IMR-90 (cell line): ENCODE measurements around the gene DSCAML1. TPM values are rescaled to one million over a fixed set of nuclear protein-coding genes. Genes with fewer than 3 reads are reported as not detected.

Source experiments
- ATAC-seq: fragments of 200-7000 bp; cut with Tn5 transposase; 2 replicates; pipeline ENCODE4 v1.9.1; 2020; ENCODE audit warnings: low read depth, mild to moderate bottlenecking, moderate library complexity
- BruUV-seq: library from RNA; stranded (reverse); fragments of 400-500 nt; replicated peaks from 2 replicates; lab custom pipeline; 2021; lab: Mats Ljungman, UMichigan
- CTCF ChIA-PET: fragments of 300-600 bp; formaldehyde crosslinking; extraction: SDS; loops from one replicate; lab custom pipeline; 2021; ENCODE audit warnings: antibody characterized with exemption; lab: Yijun Ruan, JAX
- POLR2A ChIA-PET: fragments of 300-600 bp; sonication (Branson Sonifier 250); formaldehyde crosslinking; loops from one replicate; lab custom pipeline; 2022; ENCODE audit warnings: antibody characterized with exemption; ENCODE audit not compliant: unreplicated experiment; lab: Charles Lee
- DNase-seq: peaks from one replicate; pipeline ENCODE4 v3.0.0; 2013
- H2AFZ ChIP-seq: replicated peaks from 2 replicates; pipeline ENCODE3; 2013; ENCODE audit warnings: low read length, mild to moderate bottlenecking; ENCODE audit not compliant: poor library complexity
- H2AK5ac ChIP-seq: 2 replicates; pipeline ENCODE4 v1.6.1; 2013; ENCODE audit warnings: low read depth, low read length, inconsistent platforms
- H2AK9ac ChIP-seq: replicated peaks from 2 replicates; pipeline ENCODE3; 2013; ENCODE audit warnings: mild to moderate bottlenecking, low read depth, low read length, moderate library complexity; ENCODE audit not compliant: poor library complexity
- H2BK120ac ChIP-seq: 2 replicates; pipeline ENCODE4 v1.6.1; 2013; ENCODE audit warnings: low read depth, low read length, inconsistent platforms
- H2BK15ac ChIP-seq: 3 replicates; pipeline ENCODE4 v1.6.1; 2013; ENCODE audit warnings: low read depth, low read length, inconsistent platforms
- H2BK20ac ChIP-seq: 2 replicates; pipeline ENCODE4 v1.6.1; 2013; ENCODE audit warnings: low read depth, mild to moderate bottlenecking, inconsistent platforms, low read length, moderate library complexity
- H2BK5ac ChIP-seq: 2 replicates; pipeline ENCODE4 v1.6.1; 2013; ENCODE audit warnings: mild to moderate bottlenecking, low read depth, low read length, inconsistent platforms; ENCODE audit not compliant: poor library complexity, severe bottlenecking
- H3K14ac ChIP-seq: replicated peaks from 2 replicates; pipeline ENCODE4 v1.6.1; 2013; ENCODE audit warnings: low read depth, low read length, inconsistent platforms
- H3K18ac ChIP-seq: 2 replicates; pipeline ENCODE4 v1.6.1; 2013; ENCODE audit warnings: low read depth, low read length, control low read depth
- H3K23ac ChIP-seq: 2 replicates; pipeline ENCODE4 v1.6.1; 2013; ENCODE audit warnings: low read depth, low read length, inconsistent platforms
- H3K27ac ChIP-seq: 2 replicates; pipeline ENCODE4 v1.5.1; 2013; ENCODE audit warnings: mild to moderate bottlenecking, control low read depth, low read length; ENCODE audit not compliant: insufficient read depth
- H3K27me3 ChIP-seq: 2 replicates; pipeline ENCODE4 v1.6.1; 2013; ENCODE audit warnings: low read length; ENCODE audit not compliant: control insufficient read depth, insufficient read depth
- H3K36me3 ChIP-seq: 2 replicates; pipeline ENCODE4 v1.6.1; 2013; ENCODE audit warnings: low read length, mixed read lengths; ENCODE audit not compliant: control insufficient read depth, insufficient read depth
- H3K4ac ChIP-seq: 2 replicates; pipeline ENCODE4 v1.6.1; 2013; ENCODE audit warnings: low read depth, low read length, inconsistent platforms
- H3K4me1 ChIP-seq: 2 replicates; pipeline ENCODE4 v1.6.1; 2013; ENCODE audit warnings: low read length, mixed read lengths; ENCODE audit not compliant: control insufficient read depth, insufficient read depth
- H3K4me2 ChIP-seq: 2 replicates; pipeline ENCODE4 v1.6.1; 2013; ENCODE audit warnings: low read depth, mild to moderate bottlenecking, control low read depth, low read length, moderate library complexity
- H3K4me3 ChIP-seq: 2 replicates; pipeline ENCODE4 v1.5.1; 2013; ENCODE audit warnings: low read depth, mild to moderate bottlenecking, control low read depth, low read length, moderate library complexity; ENCODE audit not compliant: insufficient read depth
- H3K56ac ChIP-seq: 2 replicates; pipeline ENCODE4 v1.6.1; 2013; ENCODE audit warnings: low read length, inconsistent platforms; ENCODE audit not compliant: insufficient read depth; ENCODE audit errors: extremely low read depth
- H3K79me1 ChIP-seq, 2 experiments: 2 replicates each; pipeline ENCODE4 v1.6.1; 2013; ENCODE audit warnings: low read length in 2 of 2, inconsistent platforms in 1 of 2, low read depth in 1 of 2
- H3K9ac ChIP-seq: 2 replicates; pipeline ENCODE4 v1.6.1; 2013; ENCODE audit warnings: low read depth, low read length, control low read depth
- H3K9me1 ChIP-seq: 2 replicates; pipeline ENCODE4 v1.6.1; 2013; ENCODE audit warnings: low read length, inconsistent platforms; ENCODE audit not compliant: insufficient read depth
- H3K9me3 ChIP-seq: 2 replicates; pipeline ENCODE4 v1.6.1; 2013; ENCODE audit warnings: low read length; ENCODE audit not compliant: control insufficient read depth, insufficient read depth
- H4K20me1 ChIP-seq: 2 replicates; pipeline ENCODE4 v1.6.1; 2013; ENCODE audit warnings: low read length, inconsistent platforms; ENCODE audit not compliant: insufficient read depth
- H4K5ac ChIP-seq: 2 replicates; pipeline ENCODE4 v1.6.1; 2013; ENCODE audit warnings: mild to moderate bottlenecking, low read depth, low read length, control low read depth
- H4K8ac ChIP-seq, 2 experiments: 2 replicates each; pipeline ENCODE4 v1.6.1; 2013; ENCODE audit warnings: low read depth in 2 of 2, low read length in 2 of 2, control low read depth in 1 of 2, inconsistent platforms in 1 of 2
- H4K91ac ChIP-seq: 2 replicates; pipeline ENCODE4 v1.6.1; 2013; ENCODE audit warnings: low read depth, low read length, inconsistent platforms; ENCODE audit not compliant: insufficient read depth
- BHLHE40 ChIP-seq: fragments of 150-350 bp; IDR thresholded peaks from 2 replicates; pipeline ENCODE4 v1.6.1; 2016; ENCODE audit warnings: mild to moderate bottlenecking, low read depth, low read length
- CEBPB ChIP-seq: IDR thresholded peaks from 2 replicates; pipeline ENCODE4 v1.6.1; 2012; ENCODE audit warnings: low read depth, low read length, improper control_type of control experiment
- CHD1 ChIP-seq: IDR thresholded peaks from 2 replicates; pipeline ENCODE4 v1.6.1; 2012; ENCODE audit warnings: low read depth, low read length, improper control_type of control experiment
- FOS ChIP-seq: fragments of 150-350 bp; IDR thresholded peaks from 2 replicates; pipeline ENCODE4 v1.6.1; 2016; ENCODE audit warnings: low read depth, low read length
- MAFK ChIP-seq: IDR thresholded peaks from 2 replicates; pipeline ENCODE4 v1.6.1; 2012; ENCODE audit warnings: low read depth, low read length, improper control_type of control experiment
- MAZ ChIP-seq: IDR thresholded peaks from 2 replicates; pipeline ENCODE4 v1.6.1; 2012; ENCODE audit warnings: low read depth, mild to moderate bottlenecking, low read length, improper control_type of control experiment, moderate library complexity, borderline replicate concordance
- MXI1 ChIP-seq: IDR thresholded peaks from 2 replicates; pipeline ENCODE4 v1.6.1; 2012; ENCODE audit warnings: low read depth, mild to moderate bottlenecking, low read length, moderate library complexity, borderline replicate concordance
- NFE2L2 ChIP-seq: fragments of 150-350 bp; IDR thresholded peaks from 2 replicates; pipeline ENCODE4 v1.6.1; 2016; ENCODE audit warnings: low read depth, mild to moderate bottlenecking, low read length
- POLR2A ChIP-seq: IDR thresholded peaks from 2 replicates; pipeline ENCODE4 v1.6.1; 2012; ENCODE audit warnings: mild to moderate bottlenecking, low read depth, low read length
- RAD21 ChIP-seq: IDR thresholded peaks from 2 replicates; pipeline ENCODE4 v1.6.1; 2012; ENCODE audit warnings: low read length, improper control_type of control experiment
- RCOR1 ChIP-seq: IDR thresholded peaks from 2 replicates; pipeline ENCODE4 v1.6.1; 2012; ENCODE audit warnings: mild to moderate bottlenecking, low read length, improper control_type of control experiment; ENCODE audit not compliant: insufficient replicate concordance
- RFX5 ChIP-seq: IDR thresholded peaks from 2 replicates; pipeline ENCODE4 v1.8.0; 2012; ENCODE audit warnings: low read depth, mild to moderate bottlenecking, low read length, moderate library complexity
- SMC3 ChIP-seq: fragments of 150-350 bp; IDR thresholded peaks from 2 replicates; pipeline ENCODE4 v1.6.1; 2016; ENCODE audit warnings: low read depth, mild to moderate bottlenecking, antibody characterized with exemption, low read length, moderate library complexity
- WGBS, 2 experiments: methylation state at CpG; one replicate each; pipeline versions ENCODE4 v1.1.5 to v1.1.7; 2013; ENCODE audit warnings: missing lambda C conversion rate in 2 of 2; ENCODE audit not compliant: insufficient read length in 1 of 2; ENCODE audit errors: extremely low coverage in 2 of 2; 5-methylcytosine and 5-hydroxymethylcytosine counted together
- dilution Hi-C: fragments of 300-500 bp; cut with HindIII; formaldehyde crosslinking; loops from one replicate; pipeline ENCODE4 v1.14.3; 2018; ENCODE audit warnings: low sequenced_read_pairs; ENCODE audit not compliant: unreplicated experiment
- in situ Hi-C: fragments of 300-500 bp; cut with MboI; formaldehyde crosslinking; loops from 3 replicates; pipeline ENCODE4 v1.14.3; 2019; ENCODE audit warnings: low sequenced_read_pairs, inconsistent platforms, mixed read lengths
- intact Hi-C: fragments of 100-400 bp; cut with micrococcal nuclease; formaldehyde crosslinking; loops from 2 replicates; pipeline ENCODE4 v1.10.0; 2022
- polyA plus RNA-seq, 3 experiments: library from polyadenylated mRNA; depleted of rRNA; stranded (reverse); fragments of >200 nt; gene quantifications; 2 replicates each; pipeline ENCODE4 v1.2.3, GENCODE V29; 2012; ENCODE audit warnings: low replicate concordance in 1 of 3
- total RNA-seq: library from RNA; depleted of rRNA; stranded (reverse); fragments of >200 nt; gene quantifications from 2 replicates; pipeline ENCODE4 v1.2.3, GENCODE V29; 2012
- TF ChIP-seq, protein P1 (sequence below): fragments of 150-350 bp; IDR thresholded peaks from 2 replicates; pipeline ENCODE4 v1.6.1; 2016; ENCODE audit warnings: low read depth, mild to moderate bottlenecking, low read length, moderate library complexity, borderline replicate concordance
- TF ChIP-seq, protein P2 (sequence below): conservative IDR thresholded peaks from 2 replicates; pipeline ENCODE4 v1.5.1; 2012; ENCODE audit warnings: mild to moderate bottlenecking, low read depth, low read length, improper control_type of control experiment
- TF ChIP-seq, protein P3 (sequence below): fragments of 150-350 bp; IDR thresholded peaks from 2 replicates; pipeline ENCODE4 v1.6.1; 2017; ENCODE audit warnings: mild to moderate bottlenecking, antibody characterized with exemption, low read length, low read depth

The DSCAML1 gene
- total and polyA plus RNA-seq, 2 of the 4 experiments (the other 2 are of a cell fraction): not detected

DNA sequence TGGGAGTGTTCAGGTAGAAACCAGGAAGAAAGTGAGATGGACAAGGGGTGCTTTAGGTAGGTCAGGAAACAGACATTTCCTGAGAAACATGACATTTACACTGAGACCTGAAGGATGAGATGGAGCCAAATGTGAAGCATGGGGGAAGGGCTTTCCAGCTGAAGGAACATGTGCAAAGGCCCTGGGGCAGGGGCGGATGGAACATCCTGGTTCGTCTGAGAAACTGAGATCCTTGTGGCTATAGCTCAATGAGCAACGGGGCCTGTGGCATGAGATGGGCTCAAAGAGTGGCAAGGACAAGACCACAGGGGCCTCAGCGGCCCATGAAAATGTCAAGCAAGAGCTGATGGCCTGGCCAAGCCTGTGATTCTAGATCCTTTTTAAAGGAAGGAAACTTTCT is 127.4 kb downstream of the DSCAML1 start:
- ATAC-seq (no peak), DNase-seq (no peak)
- Histone ChIP-seq H3K9me3 (no peaks in the 10 kb centered on the region), H2AK9ac (no peak overlapping the region), H2AK5ac (no peak overlapping the region), H2AFZ (no peak overlapping the region), H3K36me3 (no peaks in the 10 kb centered on the region), H3K4me2 (no peak overlapping the region), H3K27ac (no peak overlapping the region), H4K91ac (no peak overlapping the region), H2BK120ac (no peak overlapping the region), H3K56ac (no peak overlapping the region), H3K23ac (no peak overlapping the region), H2BK5ac (no peak overlapping the region), H3K79me1 (no peaks in the 10 kb centered on the region), H4K20me1 (no peaks in the 10 kb centered on the region), H2BK15ac (no peak overlapping the region), H4K5ac (no peak overlapping the region), H4K8ac (no peak overlapping the region), H3K4me1 (no peaks in the 10 kb centered on the region), H3K9ac (no peak overlapping the region), H3K4me3 (no peak overlapping the region), H3K27me3 (peaks cover 15% of the 10 kb centered on the region), H3K14ac (no peak overlapping the region), H3K9me1 (no peaks in the 10 kb centered on the region), H2BK20ac (no peak overlapping the region), H3K18ac (no peak overlapping the region), H3K4ac (no peak overlapping the region)
- TF ChIP-seq RAD21: no peak
- TF ChIP-seq MAFK: no peak
- TF ChIP-seq, protein P1, sequence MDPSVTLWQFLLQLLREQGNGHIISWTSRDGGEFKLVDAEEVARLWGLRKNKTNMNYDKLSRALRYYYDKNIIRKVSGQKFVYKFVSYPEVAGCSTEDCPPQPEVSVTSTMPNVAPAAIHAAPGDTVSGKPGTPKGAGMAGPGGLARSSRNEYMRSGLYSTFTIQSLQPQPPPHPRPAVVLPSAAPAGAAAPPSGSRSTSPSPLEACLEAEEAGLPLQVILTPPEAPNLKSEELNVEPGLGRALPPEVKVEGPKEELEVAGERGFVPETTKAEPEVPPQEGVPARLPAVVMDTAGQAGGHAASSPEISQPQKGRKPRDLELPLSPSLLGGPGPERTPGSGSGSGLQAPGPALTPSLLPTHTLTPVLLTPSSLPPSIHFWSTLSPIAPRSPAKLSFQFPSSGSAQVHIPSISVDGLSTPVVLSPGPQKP: no peak
- TF ChIP-seq MAZ: no peak
- no peak for TF ChIP-seq CHD1
- no peak for TF ChIP-seq POLR2A
- TF ChIP-seq, protein P2, sequence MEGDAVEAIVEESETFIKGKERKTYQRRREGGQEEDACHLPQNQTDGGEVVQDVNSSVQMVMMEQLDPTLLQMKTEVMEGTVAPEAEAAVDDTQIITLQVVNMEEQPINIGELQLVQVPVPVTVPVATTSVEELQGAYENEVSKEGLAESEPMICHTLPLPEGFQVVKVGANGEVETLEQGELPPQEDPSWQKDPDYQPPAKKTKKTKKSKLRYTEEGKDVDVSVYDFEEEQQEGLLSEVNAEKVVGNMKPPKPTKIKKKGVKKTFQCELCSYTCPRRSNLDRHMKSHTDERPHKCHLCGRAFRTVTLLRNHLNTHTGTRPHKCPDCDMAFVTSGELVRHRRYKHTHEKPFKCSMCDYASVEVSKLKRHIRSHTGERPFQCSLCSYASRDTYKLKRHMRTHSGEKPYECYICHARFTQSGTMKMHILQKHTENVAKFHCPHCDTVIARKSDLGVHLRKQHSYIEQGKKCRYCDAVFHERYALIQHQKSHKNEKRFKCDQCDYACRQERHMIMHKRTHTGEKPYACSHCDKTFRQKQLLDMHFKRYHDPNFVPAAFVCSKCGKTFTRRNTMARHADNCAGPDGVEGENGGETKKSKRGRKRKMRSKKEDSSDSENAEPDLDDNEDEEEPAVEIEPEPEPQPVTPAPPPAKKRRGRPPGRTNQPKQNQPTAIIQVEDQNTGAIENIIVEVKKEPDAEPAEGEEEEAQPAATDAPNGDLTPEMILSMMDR: no peak
- no peak for TF ChIP-seq CEBPB
- TF ChIP-seq NFE2L2: no peak
- no peak for TF ChIP-seq MXI1
- no peak for TF ChIP-seq FOS
- TF ChIP-seq RCOR1: no peak
- TF ChIP-seq BHLHE40: no peak
- no peak for TF ChIP-seq RFX5
- TF ChIP-seq SMC3: no peak
- TF ChIP-seq, protein P3, sequence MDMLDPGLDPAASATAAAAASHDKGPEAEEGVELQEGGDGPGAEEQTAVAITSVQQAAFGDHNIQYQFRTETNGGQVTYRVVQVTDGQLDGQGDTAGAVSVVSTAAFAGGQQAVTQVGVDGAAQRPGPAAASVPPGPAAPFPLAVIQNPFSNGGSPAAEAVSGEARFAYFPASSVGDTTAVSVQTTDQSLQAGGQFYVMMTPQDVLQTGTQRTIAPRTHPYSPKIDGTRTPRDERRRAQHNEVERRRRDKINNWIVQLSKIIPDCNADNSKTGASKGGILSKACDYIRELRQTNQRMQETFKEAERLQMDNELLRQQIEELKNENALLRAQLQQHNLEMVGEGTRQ: no peak
- dilution Hi-C loops: no loop called here
- CTCF ChIA-PET: no interaction called here
- in situ Hi-C loops: no loop called here
- intact Hi-C loops: no loop called here
- 35% methylated on average over 3 of the region's 4 CpGs; no CpG with 5 or more reads in 1 of the 2 experiments for WGBS, 2 experiments
- POLR2A ChIA-PET: no interaction called here
- BruUV-seq: no TSS peak
